IMR-90 (cell line): ENCODE results near the gene ZBTB25. TPM values are rescaled to one million over a fixed set of nuclear protein-coding genes. Genes with fewer than 3 reads are reported as not detected.

Source experiments
- ATAC-seq: fragments of 200-7000 bp; cut with Tn5 transposase; 2 replicates; pipeline ENCODE4 v1.9.1; 2020; ENCODE audit warnings: low read depth, mild to moderate bottlenecking, moderate library complexity
- BruUV-seq: library from RNA; stranded (reverse); fragments of 400-500 nt; replicated peaks from 2 replicates; lab custom pipeline; 2021; lab: Mats Ljungman, UMichigan
- CTCF ChIA-PET: fragments of 300-600 bp; formaldehyde crosslinking; extraction: SDS; loops from one replicate; lab custom pipeline; 2021; ENCODE audit warnings: antibody characterized with exemption; lab: Yijun Ruan, JAX
- POLR2A ChIA-PET: fragments of 300-600 bp; sonication (Branson Sonifier 250); formaldehyde crosslinking; loops from one replicate; lab custom pipeline; 2022; ENCODE audit warnings: antibody characterized with exemption; ENCODE audit not compliant: unreplicated experiment; lab: Charles Lee
- DNase-seq: peaks from one replicate; pipeline ENCODE4 v3.0.0; 2013
- H2AFZ ChIP-seq: replicated peaks from 2 replicates; pipeline ENCODE3; 2013; ENCODE audit warnings: low read length, mild to moderate bottlenecking; ENCODE audit not compliant: poor library complexity
- H2AK5ac ChIP-seq: 2 replicates; pipeline ENCODE4 v1.6.1; 2013; ENCODE audit warnings: low read depth, low read length, inconsistent platforms
- H2AK9ac ChIP-seq: replicated peaks from 2 replicates; pipeline ENCODE3; 2013; ENCODE audit warnings: mild to moderate bottlenecking, low read depth, low read length, moderate library complexity; ENCODE audit not compliant: poor library complexity
- H2BK120ac ChIP-seq: 2 replicates; pipeline ENCODE4 v1.6.1; 2013; ENCODE audit warnings: low read depth, low read length, inconsistent platforms
- H2BK15ac ChIP-seq: 3 replicates; pipeline ENCODE4 v1.6.1; 2013; ENCODE audit warnings: low read depth, low read length, inconsistent platforms
- H2BK20ac ChIP-seq: 2 replicates; pipeline ENCODE4 v1.6.1; 2013; ENCODE audit warnings: low read depth, mild to moderate bottlenecking, inconsistent platforms, low read length, moderate library complexity
- H2BK5ac ChIP-seq: 2 replicates; pipeline ENCODE4 v1.6.1; 2013; ENCODE audit warnings: mild to moderate bottlenecking, low read depth, low read length, inconsistent platforms; ENCODE audit not compliant: poor library complexity, severe bottlenecking
- H3K14ac ChIP-seq: replicated peaks from 2 replicates; pipeline ENCODE4 v1.6.1; 2013; ENCODE audit warnings: low read depth, low read length, inconsistent platforms
- H3K18ac ChIP-seq: 2 replicates; pipeline ENCODE4 v1.6.1; 2013; ENCODE audit warnings: low read depth, low read length, control low read depth
- H3K23ac ChIP-seq: 2 replicates; pipeline ENCODE4 v1.6.1; 2013; ENCODE audit warnings: low read depth, low read length, inconsistent platforms
- H3K27ac ChIP-seq: 2 replicates; pipeline ENCODE4 v1.5.1; 2013; ENCODE audit warnings: mild to moderate bottlenecking, control low read depth, low read length; ENCODE audit not compliant: insufficient read depth
- H3K27me3 ChIP-seq: 2 replicates; pipeline ENCODE4 v1.6.1; 2013; ENCODE audit warnings: low read length; ENCODE audit not compliant: control insufficient read depth, insufficient read depth
- H3K36me3 ChIP-seq: 2 replicates; pipeline ENCODE4 v1.6.1; 2013; ENCODE audit warnings: low read length, mixed read lengths; ENCODE audit not compliant: control insufficient read depth, insufficient read depth
- H3K4ac ChIP-seq: 2 replicates; pipeline ENCODE4 v1.6.1; 2013; ENCODE audit warnings: low read depth, low read length, inconsistent platforms
- H3K4me1 ChIP-seq: 2 replicates; pipeline ENCODE4 v1.6.1; 2013; ENCODE audit warnings: low read length, mixed read lengths; ENCODE audit not compliant: control insufficient read depth, insufficient read depth
- H3K4me2 ChIP-seq: 2 replicates; pipeline ENCODE4 v1.6.1; 2013; ENCODE audit warnings: low read depth, mild to moderate bottlenecking, control low read depth, low read length, moderate library complexity
- H3K4me3 ChIP-seq: 2 replicates; pipeline ENCODE4 v1.5.1; 2013; ENCODE audit warnings: low read depth, mild to moderate bottlenecking, control low read depth, low read length, moderate library complexity; ENCODE audit not compliant: insufficient read depth
- H3K56ac ChIP-seq: 2 replicates; pipeline ENCODE4 v1.6.1; 2013; ENCODE audit warnings: low read length, inconsistent platforms; ENCODE audit not compliant: insufficient read depth; ENCODE audit errors: extremely low read depth
- H3K79me1 ChIP-seq, 2 experiments: 2 replicates each; pipeline ENCODE4 v1.6.1; 2013; ENCODE audit warnings: low read length in 2 of 2, inconsistent platforms in 1 of 2, low read depth in 1 of 2
- H3K9ac ChIP-seq: 2 replicates; pipeline ENCODE4 v1.6.1; 2013; ENCODE audit warnings: low read depth, low read length, control low read depth
- H3K9me1 ChIP-seq: 2 replicates; pipeline ENCODE4 v1.6.1; 2013; ENCODE audit warnings: low read length, inconsistent platforms; ENCODE audit not compliant: insufficient read depth
- H3K9me3 ChIP-seq: 2 replicates; pipeline ENCODE4 v1.6.1; 2013; ENCODE audit warnings: low read length; ENCODE audit not compliant: control insufficient read depth, insufficient read depth
- H4K20me1 ChIP-seq: 2 replicates; pipeline ENCODE4 v1.6.1; 2013; ENCODE audit warnings: low read length, inconsistent platforms; ENCODE audit not compliant: insufficient read depth
- H4K5ac ChIP-seq: 2 replicates; pipeline ENCODE4 v1.6.1; 2013; ENCODE audit warnings: mild to moderate bottlenecking, low read depth, low read length, control low read depth
- H4K8ac ChIP-seq, 2 experiments: 2 replicates each; pipeline ENCODE4 v1.6.1; 2013; ENCODE audit warnings: low read depth in 2 of 2, low read length in 2 of 2, control low read depth in 1 of 2, inconsistent platforms in 1 of 2
- H4K91ac ChIP-seq: 2 replicates; pipeline ENCODE4 v1.6.1; 2013; ENCODE audit warnings: low read depth, low read length, inconsistent platforms; ENCODE audit not compliant: insufficient read depth
- BHLHE40 ChIP-seq: fragments of 150-350 bp; IDR thresholded peaks from 2 replicates; pipeline ENCODE4 v1.6.1; 2016; ENCODE audit warnings: mild to moderate bottlenecking, low read depth, low read length
- CEBPB ChIP-seq: IDR thresholded peaks from 2 replicates; pipeline ENCODE4 v1.6.1; 2012; ENCODE audit warnings: low read depth, low read length, improper control_type of control experiment
- CHD1 ChIP-seq: IDR thresholded peaks from 2 replicates; pipeline ENCODE4 v1.6.1; 2012; ENCODE audit warnings: low read depth, low read length, improper control_type of control experiment
- FOS ChIP-seq: fragments of 150-350 bp; IDR thresholded peaks from 2 replicates; pipeline ENCODE4 v1.6.1; 2016; ENCODE audit warnings: low read depth, low read length
- MAFK ChIP-seq: IDR thresholded peaks from 2 replicates; pipeline ENCODE4 v1.6.1; 2012; ENCODE audit warnings: low read depth, low read length, improper control_type of control experiment
- MAZ ChIP-seq: IDR thresholded peaks from 2 replicates; pipeline ENCODE4 v1.6.1; 2012; ENCODE audit warnings: low read depth, mild to moderate bottlenecking, low read length, improper control_type of control experiment, moderate library complexity, borderline replicate concordance
- MXI1 ChIP-seq: IDR thresholded peaks from 2 replicates; pipeline ENCODE4 v1.6.1; 2012; ENCODE audit warnings: low read depth, mild to moderate bottlenecking, low read length, moderate library complexity, borderline replicate concordance
- NFE2L2 ChIP-seq: fragments of 150-350 bp; IDR thresholded peaks from 2 replicates; pipeline ENCODE4 v1.6.1; 2016; ENCODE audit warnings: low read depth, mild to moderate bottlenecking, low read length
- POLR2A ChIP-seq: IDR thresholded peaks from 2 replicates; pipeline ENCODE4 v1.6.1; 2012; ENCODE audit warnings: mild to moderate bottlenecking, low read depth, low read length
- RAD21 ChIP-seq: IDR thresholded peaks from 2 replicates; pipeline ENCODE4 v1.6.1; 2012; ENCODE audit warnings: low read length, improper control_type of control experiment
- RCOR1 ChIP-seq: IDR thresholded peaks from 2 replicates; pipeline ENCODE4 v1.6.1; 2012; ENCODE audit warnings: mild to moderate bottlenecking, low read length, improper control_type of control experiment; ENCODE audit not compliant: insufficient replicate concordance
- RFX5 ChIP-seq: IDR thresholded peaks from 2 replicates; pipeline ENCODE4 v1.8.0; 2012; ENCODE audit warnings: low read depth, mild to moderate bottlenecking, low read length, moderate library complexity
- SMC3 ChIP-seq: fragments of 150-350 bp; IDR thresholded peaks from 2 replicates; pipeline ENCODE4 v1.6.1; 2016; ENCODE audit warnings: low read depth, mild to moderate bottlenecking, antibody characterized with exemption, low read length, moderate library complexity
- whole genome bisulfite sequencing, 2 experiments: methylation state at CpG; one replicate each; pipeline versions ENCODE4 v1.1.5 to v1.1.7; 2013; ENCODE audit warnings: missing lambda C conversion rate in 2 of 2; ENCODE audit not compliant: insufficient read length in 1 of 2; ENCODE audit errors: extremely low coverage in 2 of 2; 5-methylcytosine and 5-hydroxymethylcytosine counted together
- dilution Hi-C: fragments of 300-500 bp; cut with HindIII; formaldehyde crosslinking; loops from one replicate; pipeline ENCODE4 v1.14.3; 2018; ENCODE audit warnings: low sequenced_read_pairs; ENCODE audit not compliant: unreplicated experiment
- in situ Hi-C: fragments of 300-500 bp; cut with MboI; formaldehyde crosslinking; loops from 3 replicates; pipeline ENCODE4 v1.14.3; 2019; ENCODE audit warnings: low sequenced_read_pairs, inconsistent platforms, mixed read lengths
- intact Hi-C: fragments of 100-400 bp; cut with micrococcal nuclease; formaldehyde crosslinking; loops from 2 replicates; pipeline ENCODE4 v1.10.0; 2022
- polyA plus RNA-seq, 3 experiments: library from polyadenylated mRNA; depleted of rRNA; stranded (reverse); fragments of >200 nt; gene quantifications; 2 replicates each; pipeline ENCODE4 v1.2.3, GENCODE V29; 2012; ENCODE audit warnings: low replicate concordance in 1 of 3
- total RNA-seq: library from RNA; depleted of rRNA; stranded (reverse); fragments of >200 nt; gene quantifications from 2 replicates; pipeline ENCODE4 v1.2.3, GENCODE V29; 2012
- TF ChIP-seq, protein P1 (sequence below): fragments of 150-350 bp; IDR thresholded peaks from 2 replicates; pipeline ENCODE4 v1.6.1; 2016; ENCODE audit warnings: low read depth, mild to moderate bottlenecking, low read length, moderate library complexity, borderline replicate concordance
- TF ChIP-seq, protein P2 (sequence below): fragments of 150-350 bp; IDR thresholded peaks from 2 replicates; pipeline ENCODE4 v1.6.1; 2017; ENCODE audit warnings: mild to moderate bottlenecking, antibody characterized with exemption, low read length, low read depth
- TF ChIP-seq, protein P3 (sequence below): conservative IDR thresholded peaks from 2 replicates; pipeline ENCODE4 v1.5.1; 2012; ENCODE audit warnings: mild to moderate bottlenecking, low read depth, low read length, improper control_type of control experiment

ZBTB25 gene
- total and polyA plus RNA-seq, 2 of the 4 experiments (the other 2 are of a cell fraction), result 4.4 to 6.6 TPM

DNA sequence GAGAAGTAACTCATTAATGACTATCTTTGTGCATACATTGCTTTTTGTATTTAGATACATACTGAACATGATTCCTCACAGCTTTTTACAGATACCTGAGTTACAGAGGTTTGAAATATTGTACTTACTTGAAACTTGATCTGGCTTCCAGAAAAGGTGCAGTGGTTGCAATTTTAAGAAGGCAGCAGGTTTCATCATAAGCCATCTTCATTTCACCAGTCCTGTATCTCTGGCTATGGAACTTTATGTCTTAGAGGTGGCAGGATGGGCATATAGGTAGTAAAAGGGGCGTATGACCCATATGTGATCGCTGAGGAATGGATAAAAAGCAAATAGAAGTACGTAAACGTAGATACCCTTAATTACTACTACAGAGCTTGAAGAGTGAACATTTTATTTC, 14.6 kb upstream of the ZBTB25 start:
- no peak overlapping the region for H4K91ac ChIP-seq
- no peaks in the 10 kb centered on the region for H3K9me3 ChIP-seq
- H3K14ac ChIP-seq, result no peak overlapping the region
- no peak overlapping the region for H3K27ac ChIP-seq
- TF ChIP-seq RAD21 (no peak), CEBPB (no peak), BHLHE40 (no peak), RFX5 (no peak), MXI1 (no peak), NFE2L2 (no peak), CHD1 (no peak), FOS (no peak), POLR2A (no peak), SMC3 (no peak), RCOR1 (no peak), MAFK (no peak), MAZ (no peak)
- TF ChIP-seq, protein P1, sequence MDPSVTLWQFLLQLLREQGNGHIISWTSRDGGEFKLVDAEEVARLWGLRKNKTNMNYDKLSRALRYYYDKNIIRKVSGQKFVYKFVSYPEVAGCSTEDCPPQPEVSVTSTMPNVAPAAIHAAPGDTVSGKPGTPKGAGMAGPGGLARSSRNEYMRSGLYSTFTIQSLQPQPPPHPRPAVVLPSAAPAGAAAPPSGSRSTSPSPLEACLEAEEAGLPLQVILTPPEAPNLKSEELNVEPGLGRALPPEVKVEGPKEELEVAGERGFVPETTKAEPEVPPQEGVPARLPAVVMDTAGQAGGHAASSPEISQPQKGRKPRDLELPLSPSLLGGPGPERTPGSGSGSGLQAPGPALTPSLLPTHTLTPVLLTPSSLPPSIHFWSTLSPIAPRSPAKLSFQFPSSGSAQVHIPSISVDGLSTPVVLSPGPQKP, result no peak
- TF ChIP-seq, protein P2, sequence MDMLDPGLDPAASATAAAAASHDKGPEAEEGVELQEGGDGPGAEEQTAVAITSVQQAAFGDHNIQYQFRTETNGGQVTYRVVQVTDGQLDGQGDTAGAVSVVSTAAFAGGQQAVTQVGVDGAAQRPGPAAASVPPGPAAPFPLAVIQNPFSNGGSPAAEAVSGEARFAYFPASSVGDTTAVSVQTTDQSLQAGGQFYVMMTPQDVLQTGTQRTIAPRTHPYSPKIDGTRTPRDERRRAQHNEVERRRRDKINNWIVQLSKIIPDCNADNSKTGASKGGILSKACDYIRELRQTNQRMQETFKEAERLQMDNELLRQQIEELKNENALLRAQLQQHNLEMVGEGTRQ, result no peak
- TF ChIP-seq, protein P3, sequence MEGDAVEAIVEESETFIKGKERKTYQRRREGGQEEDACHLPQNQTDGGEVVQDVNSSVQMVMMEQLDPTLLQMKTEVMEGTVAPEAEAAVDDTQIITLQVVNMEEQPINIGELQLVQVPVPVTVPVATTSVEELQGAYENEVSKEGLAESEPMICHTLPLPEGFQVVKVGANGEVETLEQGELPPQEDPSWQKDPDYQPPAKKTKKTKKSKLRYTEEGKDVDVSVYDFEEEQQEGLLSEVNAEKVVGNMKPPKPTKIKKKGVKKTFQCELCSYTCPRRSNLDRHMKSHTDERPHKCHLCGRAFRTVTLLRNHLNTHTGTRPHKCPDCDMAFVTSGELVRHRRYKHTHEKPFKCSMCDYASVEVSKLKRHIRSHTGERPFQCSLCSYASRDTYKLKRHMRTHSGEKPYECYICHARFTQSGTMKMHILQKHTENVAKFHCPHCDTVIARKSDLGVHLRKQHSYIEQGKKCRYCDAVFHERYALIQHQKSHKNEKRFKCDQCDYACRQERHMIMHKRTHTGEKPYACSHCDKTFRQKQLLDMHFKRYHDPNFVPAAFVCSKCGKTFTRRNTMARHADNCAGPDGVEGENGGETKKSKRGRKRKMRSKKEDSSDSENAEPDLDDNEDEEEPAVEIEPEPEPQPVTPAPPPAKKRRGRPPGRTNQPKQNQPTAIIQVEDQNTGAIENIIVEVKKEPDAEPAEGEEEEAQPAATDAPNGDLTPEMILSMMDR, result no peak
- H2AK5ac ChIP-seq, result no peak overlapping the region
- H3K27me3 ChIP-seq, result no peaks in the 10 kb centered on the region
- H2AFZ ChIP-seq, result no peak overlapping the region
- no peak overlapping the region for H2BK120ac ChIP-seq
- no CpG with 5 or more reads among the region's 4 CpGs for WGBS, 2 experiments
- no TSS peak for BruUV-seq
- H2BK5ac ChIP-seq, result no peak overlapping the region
- no peak overlapping the region for H3K4me3 ChIP-seq
- H2AK9ac ChIP-seq, result no peak overlapping the region
- H4K8ac ChIP-seq, result no peak overlapping the region
- H3K4me1 ChIP-seq, result peaks cover 3% of the 10 kb centered on the region; the same call in 1 of the 2 replicates
- no peak overlapping the region for H3K4me2 ChIP-seq
- H3K56ac ChIP-seq, result no peak overlapping the region
- peaks cover 11% of the 10 kb centered on the region; the same call in 1 of the 2 replicates for H3K9me1 ChIP-seq
- peaks cover 91% of the 10 kb centered on the region for H4K20me1 ChIP-seq
- POLR2A ChIA-PET, result no interaction called here
- H3K4ac ChIP-seq, result no peak overlapping the region
- no peak overlapping the region for H3K23ac ChIP-seq
- peaks cover 21 to 63% of the 10 kb centered on the region in 2 experiments for H3K79me1 ChIP-seq
- no peak overlapping the region for H4K5ac ChIP-seq
- dilution Hi-C loops, result no loop called here
- H2BK20ac ChIP-seq, result no peak overlapping the region
- peaks cover 13% of the 10 kb centered on the region for H3K36me3 ChIP-seq
- intact Hi-C loops, result no loop called here
- in situ Hi-C loops, result no loop called here
- DNase-seq, result no peak
- no peak for ATAC-seq
- H2BK15ac ChIP-seq, result no peak overlapping the region
- CTCF ChIA-PET, result interaction anchor here (1.1 kb wide), 1 partner anchor 111 kb away, joined by 4 read pairs; no protein-coding TSS in a partner anchor
- no peak overlapping the region for H3K18ac ChIP-seq
- no peak overlapping the region for H3K9ac ChIP-seq
